ENCODE results near the gene MINDY2.

Gene MINDY2

DNA sequence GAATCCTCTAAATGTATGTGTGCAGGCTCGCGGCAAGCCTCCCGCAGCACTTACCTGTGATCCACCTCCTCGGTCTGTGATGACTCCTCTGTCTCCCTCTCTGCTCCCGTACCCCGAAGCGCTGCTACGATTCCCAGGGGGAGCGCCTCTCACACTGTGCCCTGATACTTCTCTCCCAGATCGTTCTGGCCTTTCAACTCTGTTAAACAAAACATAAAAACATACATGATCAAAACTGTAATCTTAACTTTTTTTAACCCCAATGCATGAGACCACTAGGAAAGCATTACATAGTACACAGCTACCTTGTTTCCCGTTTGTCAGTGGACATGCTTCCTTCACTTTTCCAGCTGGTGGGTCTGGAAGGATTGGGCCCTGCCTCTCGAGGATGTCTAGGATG, 115.8 kb downstream of the MINDY2 start:
- no peak for DNase-seq (ENCODE audit: low spot score)

DNA sequence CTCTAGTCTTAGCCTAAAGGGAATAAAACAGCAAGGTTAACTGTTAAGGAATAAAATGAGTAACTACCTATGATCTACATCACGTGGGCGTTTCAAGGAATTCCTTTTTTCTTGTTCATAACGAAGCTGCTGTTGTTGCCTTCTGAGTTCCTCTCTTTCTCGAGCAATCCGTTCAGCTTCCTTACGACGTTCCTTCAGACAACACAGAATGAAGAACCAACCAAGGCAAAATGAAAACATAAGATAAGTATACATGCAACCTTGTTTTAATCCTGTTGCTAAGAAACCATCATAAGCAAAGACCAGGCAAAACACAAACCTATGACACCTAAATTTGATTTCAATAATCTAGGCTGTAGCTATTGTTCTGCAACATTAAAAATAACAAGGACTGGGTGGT, 118.3 kb downstream of the MINDY2 start:
- DNase-seq (ENCODE audit: low spot score), result no peak

DNA sequence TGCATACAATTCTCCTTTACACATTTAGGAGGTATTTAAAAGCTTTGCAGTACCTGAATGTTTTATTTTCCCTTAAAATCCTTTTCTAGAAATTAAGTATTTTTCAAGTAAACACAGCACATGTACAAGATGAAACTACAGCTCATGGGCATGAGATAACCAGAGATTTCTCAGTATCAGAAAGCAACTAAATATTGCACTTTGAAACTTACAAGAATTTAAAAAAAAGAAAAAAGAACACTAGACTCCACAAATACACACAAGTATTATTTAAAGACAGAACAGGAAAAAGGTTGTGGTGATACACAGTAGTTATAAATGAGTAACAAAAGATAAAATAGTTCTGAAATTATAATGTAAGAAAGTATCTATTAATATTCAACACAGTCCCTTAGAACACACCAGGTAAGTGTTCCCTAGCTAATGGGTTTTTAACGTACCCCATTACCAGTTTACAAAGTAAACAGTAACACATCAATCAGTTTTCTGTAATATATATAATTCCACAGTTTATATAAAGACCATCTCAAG, 127.1 kb downstream of the MINDY2 start:
- no peak for DNase-seq (ENCODE audit: low spot score)

DNA sequence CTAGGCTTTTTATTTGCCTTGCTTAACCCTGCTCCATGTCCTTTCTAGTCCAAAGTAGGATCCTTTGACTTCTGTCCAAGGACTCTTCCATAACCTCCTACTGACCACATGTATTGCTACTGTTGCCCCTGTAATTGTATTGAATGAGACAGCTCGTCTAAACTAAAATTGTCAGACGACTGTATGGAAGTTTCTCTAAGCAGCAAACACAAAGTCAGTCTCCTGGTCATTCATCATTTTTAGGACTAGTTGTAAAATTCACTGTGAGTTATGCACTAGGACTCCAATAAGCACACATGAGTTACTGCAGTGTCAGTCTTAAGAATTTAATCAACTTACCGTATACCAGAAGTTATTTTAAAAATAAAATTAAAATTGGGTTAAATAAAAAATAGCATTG, 129.5 kb downstream of the MINDY2 start:
- DNase-seq (ENCODE audit: low spot score), result no peak

DNA sequence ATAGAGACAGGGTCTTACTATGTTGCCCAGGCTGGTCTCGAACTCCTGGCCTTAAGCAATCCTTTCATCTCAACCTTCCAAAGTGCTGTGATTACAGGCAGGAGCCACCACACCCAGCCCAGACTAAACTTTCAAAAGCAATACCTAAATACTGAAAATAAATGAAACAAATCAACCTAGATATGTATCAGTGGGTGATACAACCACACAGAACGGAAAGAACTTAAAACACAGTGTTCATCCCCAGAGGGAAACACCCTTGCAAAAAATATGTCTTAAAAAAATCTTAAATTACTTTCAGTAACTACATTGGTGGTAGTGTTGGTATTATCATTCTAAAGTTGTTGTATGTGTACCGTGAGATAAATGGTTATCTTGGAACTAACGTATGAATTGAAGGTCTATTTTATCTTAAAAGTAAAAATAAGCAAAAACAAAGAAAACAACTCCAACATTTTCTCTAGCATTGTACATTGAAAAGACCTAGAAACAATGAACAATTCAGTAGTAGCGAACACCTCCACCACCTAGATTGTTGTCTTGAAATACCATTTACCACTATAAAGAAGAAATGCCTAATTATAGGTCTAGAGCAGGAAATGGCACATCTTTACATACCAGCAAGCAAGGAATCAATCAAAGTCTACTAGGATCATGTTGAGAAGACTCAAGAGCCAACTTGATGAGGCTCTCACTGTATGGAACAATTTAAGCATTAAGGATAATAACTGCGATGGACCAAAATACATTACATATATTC, 137.6 kb downstream of the MINDY2 start:
- no peak for DNase-seq (ENCODE audit: low spot score)

DNA sequence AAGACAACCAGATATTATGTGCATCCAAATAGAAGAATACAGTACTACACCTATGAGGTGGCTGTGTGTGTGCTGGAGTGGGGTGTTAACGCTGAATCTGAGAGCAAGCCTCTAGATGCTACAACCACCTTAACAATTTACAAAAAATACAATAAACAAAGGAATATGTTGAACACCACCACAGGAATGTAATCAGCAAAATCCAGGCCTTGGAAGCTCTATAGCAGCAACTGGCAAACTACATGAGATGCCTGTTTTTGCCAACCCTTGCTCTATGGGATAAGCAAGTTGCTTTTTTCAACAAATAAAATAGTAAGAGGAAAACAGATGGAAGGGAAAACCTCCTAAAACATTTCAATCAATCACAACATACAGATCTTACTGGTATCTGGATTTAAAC, 138.5 kb downstream of the MINDY2 start:
- no peak for DNase-seq (ENCODE audit: low spot score)

DNA sequence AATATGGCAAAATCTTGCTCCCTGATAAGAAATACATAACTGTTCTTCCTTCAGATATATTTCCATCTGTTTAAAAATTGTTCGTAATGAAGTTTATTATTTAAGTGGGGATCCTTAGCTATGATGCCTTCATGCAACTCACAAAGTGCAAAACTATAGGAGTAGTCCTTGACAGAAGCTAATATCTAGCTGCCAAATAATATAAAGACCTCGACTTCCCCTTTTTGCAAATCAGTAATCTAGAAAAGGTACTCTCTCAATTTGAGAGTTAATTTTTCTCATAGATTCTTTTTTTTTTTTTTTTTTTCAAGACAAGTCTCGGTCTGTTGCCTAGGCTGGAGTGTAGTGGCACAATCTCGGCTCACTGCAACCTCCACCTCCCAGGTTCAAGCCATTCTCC, 139.4 kb downstream of the MINDY2 start:
- DNase-seq (ENCODE audit: low spot score), result no peak

Data from HuH-7 (cell line).